GM23338 (cell line): ENCODE measurements around the gene CTNNA3. TPM values are rescaled to one million over a fixed set of nuclear protein-coding genes. Genes with fewer than 3 reads are reported as not detected.

Experiments used
- ATAC-seq: fragments of 200-7000 bp; cut with Tn5 transposase; 3 replicates; pipeline ENCODE4 v1.9.1; 2020
- DNase-seq: peaks from one replicate; pipeline ENCODE4 v3.0.0-alpha.2; 2015; ENCODE audit warnings: low spot score
- H2AFZ ChIP-seq: fragments of 200-600 bp; sonication (generic); 2 replicates; pipeline ENCODE4 v1.8.0; 2016; ENCODE audit warnings: antibody characterized with exemption, mild to moderate bottlenecking, moderate library complexity
- H3F3A ChIP-seq: fragments of 200-600 bp; sonication (generic); replicated peaks from 2 replicates; pipeline ENCODE4 v1.8.0; 2017; ENCODE audit warnings: antibody characterized with exemption, mixed run types, low read depth
- H3K27ac ChIP-seq: fragments of 200-600 bp; sonication (generic); 2 replicates; pipeline ENCODE4 v1.6.1; 2016; ENCODE audit warnings: low read depth
- H3K27me3 ChIP-seq: fragments of 200-600 bp; sonication (generic); 2 replicates; pipeline ENCODE4 v1.8.0; 2016; ENCODE audit warnings: mild to moderate bottlenecking, mixed run types, moderate library complexity; ENCODE audit not compliant: insufficient read depth
- H3K36me3 ChIP-seq: fragments of 200-600 bp; sonication (generic); 2 replicates; pipeline ENCODE4 v1.8.0; 2016; ENCODE audit warnings: mild to moderate bottlenecking; ENCODE audit not compliant: insufficient read depth
- H3K4me1 ChIP-seq: fragments of 200-600 bp; sonication (generic); 2 replicates; pipeline ENCODE4 v1.8.0; 2016; ENCODE audit warnings: mild to moderate bottlenecking, moderate library complexity; ENCODE audit not compliant: insufficient read depth
- H3K4me2 ChIP-seq: fragments of 200-600 bp; sonication (generic); 2 replicates; pipeline ENCODE4 v1.7.1; 2017; ENCODE audit warnings: mixed run types
- H3K4me3 ChIP-seq: fragments of 200-600 bp; sonication (generic); 2 replicates; pipeline ENCODE4 v1.6.1; 2016; ENCODE audit warnings: mixed run types
- H3K79me2 ChIP-seq: fragments of 200-600 bp; sonication (generic); replicated peaks from 2 replicates; pipeline ENCODE4 v1.8.0; 2017; ENCODE audit warnings: mild to moderate bottlenecking; ENCODE audit not compliant: insufficient read depth
- H3K9me2 ChIP-seq: fragments of 200-600 bp; sonication (generic); 2 replicates; pipeline ENCODE4 v1.8.0; 2017; ENCODE audit not compliant: insufficient read depth
- H4K20me1 ChIP-seq: fragments of 200-600 bp; sonication (generic); replicated peaks from 2 replicates; pipeline ENCODE4 v1.8.0; 2017; ENCODE audit warnings: mild to moderate bottlenecking; ENCODE audit not compliant: insufficient read depth
- H3K27ac Mint-ChIP-seq: 2 replicates; pipeline ENCODE4 v1.8.0; 2020; ENCODE audit warnings: inconsistent platforms, mild to moderate bottlenecking, moderate library complexity, mixed read lengths
- H3K27me3 Mint-ChIP-seq: 3 replicates; pipeline ENCODE4 v1.8.0; 2022; ENCODE audit warnings: low read depth, mild to moderate bottlenecking, moderate library complexity, mixed read lengths, inconsistent platforms; ENCODE audit not compliant: insufficient read depth, poor library complexity
- H3K36me3 Mint-ChIP-seq: 3 replicates; pipeline ENCODE4 v1.8.0; 2021; ENCODE audit warnings: low read depth, mild to moderate bottlenecking, inconsistent platforms, moderate library complexity, mixed read lengths
- H3K4me1 Mint-ChIP-seq: 3 replicates; pipeline ENCODE4 v1.8.0; 2020; ENCODE audit warnings: mild to moderate bottlenecking, inconsistent platforms, mixed read lengths
- H3K4me3 Mint-ChIP-seq: 3 replicates; pipeline ENCODE4 v1.8.0; 2021; ENCODE audit warnings: moderate library complexity, mild to moderate bottlenecking, inconsistent platforms, mixed read lengths
- H3K9me3 Mint-ChIP-seq: 3 replicates; pipeline ENCODE4 v1.8.0; 2020; ENCODE audit warnings: moderate library complexity, mild to moderate bottlenecking, inconsistent platforms, mixed read lengths
- CREB1 ChIP-seq: fragments of 250-450 bp; sonication (Bioruptor Pico); IDR thresholded peaks from 2 replicates; pipeline ENCODE4 v1.5.0; 2020; ENCODE audit warnings: low read depth, mild to moderate bottlenecking, moderate library complexity
- EZH2 ChIP-seq: fragments of 200-600 bp; sonication (generic); IDR thresholded peaks from one replicate; pipeline ENCODE4 v1.8.0; 2017; ENCODE audit warnings: antibody characterized with exemption, mild to moderate bottlenecking, low read depth; ENCODE audit not compliant: unreplicated experiment
- EZH2phosphoT487 ChIP-seq: fragments of 200-600 bp; sonication (generic); IDR thresholded peaks from one replicate; pipeline ENCODE4 v1.8.1; 2018; ENCODE audit warnings: antibody characterized with exemption; ENCODE audit not compliant: unreplicated experiment
- JUNB ChIP-seq: IDR thresholded peaks from one replicate; pipeline ENCODE4 v1.6.1; 2016; ENCODE audit warnings: antibody characterized with exemption; ENCODE audit not compliant: unreplicated experiment
- NANOG ChIP-seq: IDR thresholded peaks from 2 replicates; pipeline ENCODE4 v1.6.1; 2016; ENCODE audit warnings: antibody characterized with exemption, borderline replicate concordance
- POLR2AphosphoS5 ChIP-seq: IDR thresholded peaks from 2 replicates; pipeline ENCODE4 v1.6.1; 2016; ENCODE audit warnings: antibody characterized with exemption, low read depth
- STAT1 ChIP-seq: IDR thresholded peaks from one replicate; pipeline ENCODE4 v1.6.1; 2016; ENCODE audit warnings: antibody characterized with exemption; ENCODE audit not compliant: unreplicated experiment
- polyA plus RNA-seq: library from polyadenylated mRNA; unstranded; fragments of >200 nt; fragmentation: Nextera tagmentation; extraction: Ambion mirVana; gene quantifications from 2 replicates; pipeline ENCODE4 v1.2.1, GENCODE V29; 2016
- total RNA-seq: library from RNA; depleted of rRNA; stranded (reverse); fragments of >200 nt; shearing (Covaris generic); gene quantifications from 2 replicates; pipeline ENCODE4 v1.2.3, GENCODE V29; 2014
- TF ChIP-seq, protein P1 (sequence below): fragments of 250-450 bp; sonication (Bioruptor Pico); IDR thresholded peaks from 2 replicates; pipeline ENCODE4 v1.5.0; 2020; ENCODE audit warnings: mild to moderate bottlenecking, moderate library complexity
- TF ChIP-seq, protein P2 (sequence below), 2 experiments: fragments of 200-600 bp in 1 of 2; sonication (generic) in 1 of 2; conservative IDR thresholded peaks; 2 replicates each; pipeline versions ENCODE4 v1.5.1 to v1.6.1; 2016 to 2017; ENCODE audit warnings: antibody characterized with exemption in 2 of 2, low read depth in 2 of 2, mild to moderate bottlenecking in 2 of 2, moderate library complexity in 1 of 2
- TF ChIP-seq, protein P3 (sequence below): IDR thresholded peaks from 2 replicates; pipeline ENCODE4 v1.6.1; 2016; ENCODE audit warnings: antibody characterized with exemption

Gene CTNNA3
- total and polyA plus RNA-seq, 2 experiments from 2014 or later, result 0.71 to 3.3 TPM

DNA sequence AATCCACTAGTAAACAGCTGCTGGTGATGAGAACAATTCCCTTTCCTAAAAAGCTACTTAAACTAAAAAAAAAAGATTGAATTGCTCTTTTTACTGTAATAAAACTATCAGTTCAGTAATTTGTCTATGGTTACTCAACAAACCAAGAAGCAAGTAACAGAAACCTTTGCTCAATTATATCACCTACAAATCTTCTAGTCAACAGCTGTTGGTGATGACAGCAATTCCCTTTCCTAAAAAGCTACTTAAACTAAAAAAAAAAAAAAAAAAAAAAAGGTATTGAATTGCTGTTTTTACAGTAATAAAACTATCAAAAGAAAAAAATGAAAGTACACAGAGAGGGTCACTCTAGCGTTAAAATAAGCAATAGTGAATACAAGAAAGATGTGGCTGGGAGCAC is 158.1 kb downstream of the CTNNA3 start:
- TF ChIP-seq, protein P1, sequence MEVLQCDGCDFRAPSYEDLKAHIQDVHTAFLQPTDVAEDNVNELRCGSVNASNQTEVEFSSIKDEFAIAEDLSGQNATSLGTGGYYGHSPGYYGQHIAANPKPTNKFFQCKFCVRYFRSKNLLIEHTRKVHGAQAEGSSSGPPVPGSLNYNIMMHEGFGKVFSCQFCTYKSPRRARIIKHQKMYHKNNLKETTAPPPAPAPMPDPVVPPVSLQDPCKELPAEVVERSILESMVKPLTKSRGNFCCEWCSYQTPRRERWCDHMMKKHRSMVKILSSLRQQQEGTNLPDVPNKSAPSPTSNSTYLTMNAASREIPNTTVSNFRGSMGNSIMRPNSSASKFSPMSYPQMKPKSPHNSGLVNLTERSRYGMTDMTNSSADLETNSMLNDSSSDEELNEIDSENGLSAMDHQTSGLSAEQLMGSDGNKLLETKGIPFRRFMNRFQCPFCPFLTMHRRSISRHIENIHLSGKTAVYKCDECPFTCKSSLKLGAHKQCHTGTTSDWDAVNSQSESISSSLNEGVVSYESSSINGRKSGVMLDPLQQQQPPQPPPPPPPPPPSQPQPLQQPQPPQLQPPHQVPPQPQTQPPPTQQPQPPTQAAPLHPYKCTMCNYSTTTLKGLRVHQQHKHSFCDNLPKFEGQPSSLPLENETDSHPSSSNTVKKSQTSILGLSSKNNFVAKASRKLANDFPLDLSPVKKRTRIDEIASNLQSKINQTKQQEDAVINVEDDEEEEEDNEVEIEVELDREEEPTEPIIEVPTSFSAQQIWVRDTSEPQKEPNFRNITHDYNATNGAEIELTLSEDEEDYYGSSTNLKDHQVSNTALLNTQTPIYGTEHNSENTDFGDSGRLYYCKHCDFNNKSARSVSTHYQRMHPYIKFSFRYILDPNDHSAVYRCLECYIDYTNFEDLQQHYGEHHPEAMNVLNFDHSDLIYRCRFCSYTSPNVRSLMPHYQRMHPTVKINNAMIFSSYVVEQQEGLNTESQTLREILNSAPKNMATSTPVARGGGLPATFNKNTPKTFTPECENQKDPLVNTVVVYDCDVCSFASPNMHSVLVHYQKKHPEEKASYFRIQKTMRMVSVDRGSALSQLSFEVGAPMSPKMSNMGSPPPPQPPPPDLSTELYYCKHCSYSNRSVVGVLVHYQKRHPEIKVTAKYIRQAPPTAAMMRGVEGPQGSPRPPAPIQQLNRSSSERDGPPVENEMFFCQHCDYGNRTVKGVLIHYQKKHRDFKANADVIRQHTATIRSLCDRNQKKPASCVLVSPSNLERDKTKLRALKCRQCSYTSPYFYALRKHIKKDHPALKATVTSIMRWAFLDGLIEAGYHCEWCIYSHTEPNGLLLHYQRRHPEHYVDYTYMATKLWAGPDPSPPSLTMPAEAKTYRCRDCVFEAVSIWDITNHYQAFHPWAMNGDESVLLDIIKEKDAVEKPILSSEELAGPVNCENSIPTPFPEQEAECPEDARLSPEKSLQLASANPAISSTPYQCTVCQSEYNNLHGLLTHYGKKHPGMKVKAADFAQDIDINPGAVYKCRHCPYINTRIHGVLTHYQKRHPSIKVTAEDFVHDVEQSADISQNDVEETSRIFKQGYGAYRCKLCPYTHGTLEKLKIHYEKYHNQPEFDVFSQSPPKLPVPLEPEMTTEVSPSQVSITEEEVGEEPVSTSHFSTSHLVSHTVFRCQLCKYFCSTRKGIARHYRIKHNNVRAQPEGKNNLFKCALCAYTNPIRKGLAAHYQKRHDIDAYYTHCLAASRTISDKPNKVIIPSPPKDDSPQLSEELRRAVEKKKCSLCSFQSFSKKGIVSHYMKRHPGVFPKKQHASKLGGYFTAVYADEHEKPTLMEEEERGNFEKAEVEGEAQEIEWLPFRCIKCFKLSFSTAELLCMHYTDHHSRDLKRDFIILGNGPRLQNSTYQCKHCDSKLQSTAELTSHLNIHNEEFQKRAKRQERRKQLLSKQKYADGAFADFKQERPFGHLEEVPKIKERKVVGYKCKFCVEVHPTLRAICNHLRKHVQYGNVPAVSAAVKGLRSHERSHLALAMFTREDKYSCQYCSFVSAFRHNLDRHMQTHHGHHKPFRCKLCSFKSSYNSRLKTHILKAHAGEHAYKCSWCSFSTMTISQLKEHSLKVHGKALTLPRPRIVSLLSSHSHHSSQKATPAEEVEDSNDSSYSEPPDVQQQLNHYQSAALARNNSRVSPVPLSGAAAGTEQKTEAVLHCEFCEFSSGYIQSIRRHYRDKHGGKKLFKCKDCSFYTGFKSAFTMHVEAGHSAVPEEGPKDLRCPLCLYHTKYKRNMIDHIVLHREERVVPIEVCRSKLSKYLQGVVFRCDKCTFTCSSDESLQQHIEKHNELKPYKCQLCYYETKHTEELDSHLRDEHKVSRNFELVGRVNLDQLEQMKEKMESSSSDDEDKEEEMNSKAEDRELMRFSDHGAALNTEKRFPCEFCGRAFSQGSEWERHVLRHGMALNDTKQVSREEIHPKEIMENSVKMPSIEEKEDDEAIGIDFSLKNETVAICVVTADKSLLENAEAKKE (CRISPR knock-in tag), result no peak
- TF ChIP-seq, protein P2, sequence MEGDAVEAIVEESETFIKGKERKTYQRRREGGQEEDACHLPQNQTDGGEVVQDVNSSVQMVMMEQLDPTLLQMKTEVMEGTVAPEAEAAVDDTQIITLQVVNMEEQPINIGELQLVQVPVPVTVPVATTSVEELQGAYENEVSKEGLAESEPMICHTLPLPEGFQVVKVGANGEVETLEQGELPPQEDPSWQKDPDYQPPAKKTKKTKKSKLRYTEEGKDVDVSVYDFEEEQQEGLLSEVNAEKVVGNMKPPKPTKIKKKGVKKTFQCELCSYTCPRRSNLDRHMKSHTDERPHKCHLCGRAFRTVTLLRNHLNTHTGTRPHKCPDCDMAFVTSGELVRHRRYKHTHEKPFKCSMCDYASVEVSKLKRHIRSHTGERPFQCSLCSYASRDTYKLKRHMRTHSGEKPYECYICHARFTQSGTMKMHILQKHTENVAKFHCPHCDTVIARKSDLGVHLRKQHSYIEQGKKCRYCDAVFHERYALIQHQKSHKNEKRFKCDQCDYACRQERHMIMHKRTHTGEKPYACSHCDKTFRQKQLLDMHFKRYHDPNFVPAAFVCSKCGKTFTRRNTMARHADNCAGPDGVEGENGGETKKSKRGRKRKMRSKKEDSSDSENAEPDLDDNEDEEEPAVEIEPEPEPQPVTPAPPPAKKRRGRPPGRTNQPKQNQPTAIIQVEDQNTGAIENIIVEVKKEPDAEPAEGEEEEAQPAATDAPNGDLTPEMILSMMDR (conservative IDR thresholded peaks at IDR 0.05; ENCODE audit: low read depth in 2 of 2), result no peak
- no peak for TF ChIP-seq EZH2phosphoT487
- TF ChIP-seq CREB1 (CRISPR knock-in tag), result no peak
- Histone ChIP-seq H2AFZ (no peak overlapping the region), H3K36me3 (no peaks in the 10 kb centered on the region), H3K79me2 (no peaks in the 10 kb centered on the region), H3K4me1 (no peaks in the 10 kb centered on the region), H3K4me2 (no peak overlapping the region), H3F3A (no peaks in the 10 kb centered on the region), H4K20me1 (no peaks in the 10 kb centered on the region), H3K27me3 (no peaks in the 10 kb centered on the region), H3K27ac (no peak overlapping the region), H3K4me3 (no peak overlapping the region), H3K9me2 (no peaks in the 10 kb centered on the region)
- Mint-ChIP-seq H3K4me1 (no peaks in the 10 kb centered on the region), H3K9me3 (no peaks in the 10 kb centered on the region), H3K27me3 (peaks cover 2% of the 10 kb centered on the region), H3K36me3 (no peaks in the 10 kb centered on the region), H3K4me3 (no peak overlapping the region), H3K27ac (no peak overlapping the region)
- no peak for DNase-seq
- no peak for ATAC-seq

DNA sequence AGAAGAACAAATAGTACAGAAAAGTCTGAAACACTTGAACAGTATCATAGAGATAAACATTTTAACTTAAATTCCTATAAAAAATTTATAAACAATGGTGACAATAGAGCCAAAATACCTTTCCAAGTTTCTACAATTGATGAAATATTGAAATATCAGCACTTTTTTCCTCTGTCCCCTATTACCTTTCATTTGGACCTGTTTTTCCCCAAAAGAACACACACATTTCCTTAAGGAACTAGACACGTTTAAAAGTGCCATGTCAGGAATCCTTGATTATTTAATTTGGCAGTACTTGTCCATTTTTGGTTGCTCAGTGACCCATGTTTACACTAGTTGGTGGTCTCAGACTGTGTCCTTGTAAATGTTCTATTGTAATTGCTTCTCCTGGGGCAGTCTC is 162.6 kb downstream of the CTNNA3 start:
- Histone ChIP-seq H4K20me1 (no peaks in the 10 kb centered on the region), H3F3A (no peaks in the 10 kb centered on the region), H3K4me3 (no peak overlapping the region), H3K4me1 (no peaks in the 10 kb centered on the region), H3K27me3 (no peaks in the 10 kb centered on the region), H2AFZ (no peak overlapping the region), H3K79me2 (no peaks in the 10 kb centered on the region), H3K4me2 (no peak overlapping the region), H3K9me2 (no peaks in the 10 kb centered on the region), H3K27ac (no peak overlapping the region), H3K36me3 (no peaks in the 10 kb centered on the region)
- Mint-ChIP-seq H3K36me3 (peaks cover 13% of the 10 kb centered on the region), H3K27me3 (peaks cover 2% of the 10 kb centered on the region), H3K9me3 (peaks cover 15% of the 10 kb centered on the region), H3K4me1 (peaks cover 6% of the 10 kb centered on the region; the same call in 1 of the 3 replicates), H3K27ac (no peak overlapping the region), H3K4me3 (no peak overlapping the region)
- no peak for DNase-seq
- ATAC-seq, result no peak
- TF ChIP-seq STAT1 (no peak), EZH2 (no peak), NANOG (no peak), CREB1 (CRISPR knock-in tag) (no peak), JUNB (no peak), POLR2AphosphoS5 (no peak)
- TF ChIP-seq, protein P3, sequence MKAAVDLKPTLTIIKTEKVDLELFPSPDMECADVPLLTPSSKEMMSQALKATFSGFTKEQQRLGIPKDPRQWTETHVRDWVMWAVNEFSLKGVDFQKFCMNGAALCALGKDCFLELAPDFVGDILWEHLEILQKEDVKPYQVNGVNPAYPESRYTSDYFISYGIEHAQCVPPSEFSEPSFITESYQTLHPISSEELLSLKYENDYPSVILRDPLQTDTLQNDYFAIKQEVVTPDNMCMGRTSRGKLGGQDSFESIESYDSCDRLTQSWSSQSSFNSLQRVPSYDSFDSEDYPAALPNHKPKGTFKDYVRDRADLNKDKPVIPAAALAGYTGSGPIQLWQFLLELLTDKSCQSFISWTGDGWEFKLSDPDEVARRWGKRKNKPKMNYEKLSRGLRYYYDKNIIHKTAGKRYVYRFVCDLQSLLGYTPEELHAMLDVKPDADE, result no peak
